K562 (cell line): ENCODE measurements around the gene RDH5. TPM values are rescaled to one million over a fixed set of nuclear protein-coding genes. Genes with fewer than 3 reads are reported as not detected.

ENCODE experiments used
- ATF1 ChIP-seq, 2 experiments: fragments of 450-650 bp in 1 of 2; IDR thresholded peaks; 2 replicates each; pipeline ENCODE4 v1.6.1; 2016; ENCODE audit warnings: missing compliant biosample characterization in 1 of 2, missing genetic modification characterization in 1 of 2
- CCAR2 ChIP-seq: fragments of 200-400 bp; formaldehyde crosslinking; IDR thresholded peaks from 2 replicates; pipeline ENCODE4 v1.6.1; 2017; ENCODE audit warnings: mild to moderate bottlenecking, low read depth, low read length
- ESRRB ChIP-seq: fragments of 250-450 bp; sonication (Bioruptor Pico); IDR thresholded peaks from 2 replicates; pipeline ENCODE4 v1.5.0; 2020; ENCODE audit warnings: mild to moderate bottlenecking, moderate library complexity, borderline replicate concordance
- MITF ChIP-seq: IDR thresholded peaks from 2 replicates; pipeline ENCODE4 v1.6.1; 2014; ENCODE audit warnings: antibody characterized with exemption
- NFYB ChIP-seq: IDR thresholded peaks from 2 replicates; pipeline ENCODE4 v1.6.1; 2011; ENCODE audit warnings: mild to moderate bottlenecking, moderate library complexity; ENCODE audit not compliant: insufficient read length; ENCODE audit errors: extremely low read depth
- POLR2AphosphoS2 ChIP-seq: IDR thresholded peaks from 2 replicates; pipeline ENCODE4 v1.6.1; 2012; ENCODE audit warnings: low read length, improper control_type of control experiment
- RAD51 ChIP-seq: fragments of 450-650 bp; IDR thresholded peaks from 2 replicates; pipeline ENCODE4 v1.7.1; 2016; ENCODE audit warnings: low read depth, mild to moderate bottlenecking, borderline replicate concordance
- SIN3A ChIP-seq, 2 experiments: fragments of 150-350 bp in 1 of 2; IDR thresholded peaks; 2 replicates each; pipeline ENCODE4 v1.6.1; 2011 to 2016; ENCODE audit warnings: borderline replicate concordance in 2 of 2, low read depth in 2 of 2, low read length in 2 of 2, mild to moderate bottlenecking in 2 of 2, moderate library complexity in 2 of 2; ENCODE audit not compliant: control insufficient read depth in 1 of 2
- SMAD2 ChIP-seq: fragments of 150-350 bp; IDR thresholded peaks from 2 replicates; pipeline ENCODE4 v1.6.1; 2014; ENCODE audit warnings: low read depth, mild to moderate bottlenecking, low read length
- XRCC5 ChIP-seq: fragments of 200-400 bp; formaldehyde crosslinking; IDR thresholded peaks from 2 replicates; pipeline ENCODE4 v1.6.1; 2017; ENCODE audit warnings: low read depth, mild to moderate bottlenecking, low read length
- polyA plus RNA-seq, 8 experiments: library from polyadenylated mRNA; depleted of rRNA in 4 of 8; stranded (reverse) in 5 of 8; unstranded in 3 of 8; fragments of >200 nt; fragmentation: Nextera tagmentation in 2 of 8; fragmentation: Illumina TruSeq in 1 of 8; extraction: Ambion mirVana in 2 of 8; extraction: Trizol in 1 of 8; gene quantifications; 2 replicates each; pipeline versions ENCODE4 v1.2.1 to v1.2.3, GENCODE V29; 2011 to 2014; ENCODE audit warnings: inconsistent platforms in 1 of 8, missing spikeins in 1 of 8
- total RNA-seq, 7 experiments: library from RNA; depleted of rRNA in 6 of 7; stranded (reverse); fragments of >200 nt in 6 of 7; fragmentation: Illumina TruSeq in 2 of 7; extraction: Trizol in 2 of 7; gene quantifications; 2 replicates each; pipeline versions ENCODE4 v1.2.1 to v1.2.3, GENCODE V29; 2011 to 2021; ENCODE audit warnings: low replicate concordance in 1 of 7
- TF ChIP-seq, protein P1 (sequence below): sonication (generic); formaldehyde crosslinking; IDR thresholded peaks from 2 replicates; pipeline ENCODE4 v1.8.0; 2023; ENCODE audit warnings: mild to moderate bottlenecking, missing genetic modification reagents
- TF ChIP-seq, protein P2 (sequence below): sonication (generic); formaldehyde crosslinking; IDR thresholded peaks from 2 replicates; pipeline ENCODE4 v1.8.0; 2022; ENCODE audit warnings: missing genetic modification reagents, mild to moderate bottlenecking, moderate library complexity, borderline replicate concordance
- TF ChIP-seq, protein P3 (sequence below), 3 experiments: IDR thresholded peaks in 2 of 3; conservative IDR thresholded peaks in 1 of 3; 2 replicates each; pipeline ENCODE4 v1.5.1; 2011 to 2012; ENCODE audit warnings: low read length in 3 of 3, mild to moderate bottlenecking in 3 of 3, control low read depth in 2 of 3, improper control_type of control experiment in 1 of 3, inconsistent platforms in 1 of 3, low read depth in 1 of 3, mixed read lengths in 1 of 3, moderate library complexity in 1 of 3; ENCODE audit not compliant: insufficient read depth in 2 of 3
- TF ChIP-seq, protein P4 (sequence below): IDR thresholded peaks from 3 replicates; pipeline ENCODE4 v1.6.1; 2011; ENCODE audit warnings: borderline replicate concordance, mild to moderate bottlenecking; ENCODE audit not compliant: insufficient read length, insufficient read depth

Gene RDH5
- total and polyA plus RNA-seq, 9 of the 15 experiments (the other 6 are each of a cell fraction or from before 2014, with no cell fraction given): 0.28 to 2.0 (median 1.1) TPM; not detected in 1

- TF ChIP-seq, protein P1, sequence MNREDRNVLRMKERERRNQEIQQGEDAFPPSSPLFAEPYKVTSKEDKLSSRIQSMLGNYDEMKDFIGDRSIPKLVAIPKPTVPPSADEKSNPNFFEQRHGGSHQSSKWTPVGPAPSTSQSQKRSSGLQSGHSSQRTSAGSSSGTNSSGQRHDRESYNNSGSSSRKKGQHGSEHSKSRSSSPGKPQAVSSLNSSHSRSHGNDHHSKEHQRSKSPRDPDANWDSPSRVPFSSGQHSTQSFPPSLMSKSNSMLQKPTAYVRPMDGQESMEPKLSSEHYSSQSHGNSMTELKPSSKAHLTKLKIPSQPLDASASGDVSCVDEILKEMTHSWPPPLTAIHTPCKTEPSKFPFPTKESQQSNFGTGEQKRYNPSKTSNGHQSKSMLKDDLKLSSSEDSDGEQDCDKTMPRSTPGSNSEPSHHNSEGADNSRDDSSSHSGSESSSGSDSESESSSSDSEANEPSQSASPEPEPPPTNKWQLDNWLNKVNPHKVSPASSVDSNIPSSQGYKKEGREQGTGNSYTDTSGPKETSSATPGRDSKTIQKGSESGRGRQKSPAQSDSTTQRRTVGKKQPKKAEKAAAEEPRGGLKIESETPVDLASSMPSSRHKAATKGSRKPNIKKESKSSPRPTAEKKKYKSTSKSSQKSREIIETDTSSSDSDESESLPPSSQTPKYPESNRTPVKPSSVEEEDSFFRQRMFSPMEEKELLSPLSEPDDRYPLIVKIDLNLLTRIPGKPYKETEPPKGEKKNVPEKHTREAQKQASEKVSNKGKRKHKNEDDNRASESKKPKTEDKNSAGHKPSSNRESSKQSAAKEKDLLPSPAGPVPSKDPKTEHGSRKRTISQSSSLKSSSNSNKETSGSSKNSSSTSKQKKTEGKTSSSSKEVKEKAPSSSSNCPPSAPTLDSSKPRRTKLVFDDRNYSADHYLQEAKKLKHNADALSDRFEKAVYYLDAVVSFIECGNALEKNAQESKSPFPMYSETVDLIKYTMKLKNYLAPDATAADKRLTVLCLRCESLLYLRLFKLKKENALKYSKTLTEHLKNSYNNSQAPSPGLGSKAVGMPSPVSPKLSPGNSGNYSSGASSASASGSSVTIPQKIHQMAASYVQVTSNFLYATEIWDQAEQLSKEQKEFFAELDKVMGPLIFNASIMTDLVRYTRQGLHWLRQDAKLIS (CRISPR knock-in tag): peak; percentile 71
- TF ChIP-seq RAD51 (peak; percentile 100), NFYB (no peak), ATF1 (CRISPR knock-in tag; IDR thresholded peaks at IDR 0.05) (no peak), ATF1 (tag; IDR thresholded peaks at IDR 0.05) (peak; percentile 76), ESRRB (CRISPR knock-in tag) (no peak), SMAD2 (no peak), MITF (peak; percentile 83; the same call in 1 of the 2 replicates), SIN3A (IDR thresholded peaks at IDR 0.05; ENCODE audit: borderline replicate concordance in 2 of 2, control insufficient read depth in 1 of 2, low read depth in 2 of 2, low read length in 2 of 2) (peak; percentile 99), POLR2AphosphoS2 (no peak), CCAR2 (no peak), XRCC5 (0 out of 2 replicates have a peak, but pooled peaks have one; percentile 13)
- TF ChIP-seq, protein P2, sequence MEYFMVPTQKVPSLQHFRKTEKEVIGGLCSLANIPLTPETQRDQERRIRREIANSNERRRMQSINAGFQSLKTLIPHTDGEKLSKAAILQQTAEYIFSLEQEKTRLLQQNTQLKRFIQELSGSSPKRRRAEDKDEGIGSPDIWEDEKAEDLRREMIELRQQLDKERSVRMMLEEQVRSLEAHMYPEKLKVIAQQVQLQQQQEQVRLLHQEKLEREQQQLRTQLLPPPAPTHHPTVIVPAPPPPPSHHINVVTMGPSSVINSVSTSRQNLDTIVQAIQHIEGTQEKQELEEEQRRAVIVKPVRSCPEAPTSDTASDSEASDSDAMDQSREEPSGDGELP: peak; percentile 80; the same call in 1 of the 2 replicates
- TF ChIP-seq, protein P3, sequence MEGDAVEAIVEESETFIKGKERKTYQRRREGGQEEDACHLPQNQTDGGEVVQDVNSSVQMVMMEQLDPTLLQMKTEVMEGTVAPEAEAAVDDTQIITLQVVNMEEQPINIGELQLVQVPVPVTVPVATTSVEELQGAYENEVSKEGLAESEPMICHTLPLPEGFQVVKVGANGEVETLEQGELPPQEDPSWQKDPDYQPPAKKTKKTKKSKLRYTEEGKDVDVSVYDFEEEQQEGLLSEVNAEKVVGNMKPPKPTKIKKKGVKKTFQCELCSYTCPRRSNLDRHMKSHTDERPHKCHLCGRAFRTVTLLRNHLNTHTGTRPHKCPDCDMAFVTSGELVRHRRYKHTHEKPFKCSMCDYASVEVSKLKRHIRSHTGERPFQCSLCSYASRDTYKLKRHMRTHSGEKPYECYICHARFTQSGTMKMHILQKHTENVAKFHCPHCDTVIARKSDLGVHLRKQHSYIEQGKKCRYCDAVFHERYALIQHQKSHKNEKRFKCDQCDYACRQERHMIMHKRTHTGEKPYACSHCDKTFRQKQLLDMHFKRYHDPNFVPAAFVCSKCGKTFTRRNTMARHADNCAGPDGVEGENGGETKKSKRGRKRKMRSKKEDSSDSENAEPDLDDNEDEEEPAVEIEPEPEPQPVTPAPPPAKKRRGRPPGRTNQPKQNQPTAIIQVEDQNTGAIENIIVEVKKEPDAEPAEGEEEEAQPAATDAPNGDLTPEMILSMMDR (IDR thresholded peaks at IDR 0.05 in 2 of 3, conservative IDR thresholded peaks at IDR 0.05 in 1 of 3; ENCODE audit: insufficient read depth in 2 of 3, low read depth in 1 of 3, low read length in 3 of 3): no peak; a peak in 1 of 6 replicates
- TF ChIP-seq, protein P4, sequence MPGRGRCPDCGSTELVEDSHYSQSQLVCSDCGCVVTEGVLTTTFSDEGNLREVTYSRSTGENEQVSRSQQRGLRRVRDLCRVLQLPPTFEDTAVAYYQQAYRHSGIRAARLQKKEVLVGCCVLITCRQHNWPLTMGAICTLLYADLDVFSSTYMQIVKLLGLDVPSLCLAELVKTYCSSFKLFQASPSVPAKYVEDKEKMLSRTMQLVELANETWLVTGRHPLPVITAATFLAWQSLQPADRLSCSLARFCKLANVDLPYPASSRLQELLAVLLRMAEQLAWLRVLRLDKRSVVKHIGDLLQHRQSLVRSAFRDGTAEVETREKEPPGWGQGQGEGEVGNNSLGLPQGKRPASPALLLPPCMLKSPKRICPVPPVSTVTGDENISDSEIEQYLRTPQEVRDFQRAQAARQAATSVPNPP: no peak
These were observed 4.2 kb upstream of the RDH5 start, which contains the start of gene BLOC1S1 (continued) for GRCh38 chr12:55715833-55716581.
